ENCODE measurements around the gene AAGAB.

The AAGAB gene

DNA sequence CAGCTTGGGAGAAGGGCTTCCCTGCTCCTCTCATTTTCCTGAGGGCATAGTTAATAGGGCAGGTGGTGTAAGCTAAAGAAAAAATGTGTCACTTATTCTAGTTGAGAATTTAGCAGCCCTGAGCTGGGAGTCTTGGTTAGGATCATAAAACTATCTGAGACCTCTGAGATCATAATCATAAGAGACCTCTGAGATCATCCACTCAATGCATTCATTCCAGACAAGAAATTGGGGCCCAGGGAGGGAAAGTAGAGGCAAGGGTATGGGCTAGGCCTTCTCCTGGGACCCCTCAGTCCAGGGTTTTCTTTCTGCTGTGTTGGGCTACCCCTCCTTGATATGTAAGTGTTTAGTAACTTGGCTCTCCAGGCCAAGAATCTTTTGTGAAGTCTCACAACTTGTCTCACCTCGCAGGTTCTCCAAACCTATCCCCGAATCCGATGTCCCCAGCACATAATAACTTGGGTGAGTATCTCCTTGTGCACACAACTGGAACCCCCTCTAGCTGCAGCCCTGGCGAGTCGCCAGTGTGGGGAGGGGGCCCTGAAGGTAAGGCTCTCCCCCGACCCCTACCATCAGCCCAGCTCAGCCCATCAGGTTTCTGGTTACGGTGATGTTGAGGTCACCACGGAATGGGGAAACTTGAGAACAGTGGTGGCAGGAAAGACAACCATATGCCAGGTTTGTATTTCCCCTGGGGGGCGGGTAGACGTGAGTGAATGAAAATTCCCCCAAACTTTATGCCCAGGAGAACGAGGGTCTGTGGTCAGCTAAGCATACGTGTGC, 84.1 kb downstream of the AAGAB start:
- TF ChIP-seq FOXP2 (optimal IDR thresholded peaks at IDR 0.05; ENCODE audit: borderline replicate concordance, extremely low read depth, extremely low read length, insufficient read depth) (no peak), TAF1 (IDR thresholded peaks at IDR 0.05; ENCODE audit: borderline replicate concordance, insufficient read depth, low read length) (no peak), POLR2AphosphoS5 (IDR thresholded peaks at IDR 0.05; ENCODE audit: low read depth, low read length) (no peak), SIN3A (IDR thresholded peaks at IDR 0.05; ENCODE audit: borderline replicate concordance, insufficient read depth, low read length) (no peak)
- TF ChIP-seq, protein P1, sequence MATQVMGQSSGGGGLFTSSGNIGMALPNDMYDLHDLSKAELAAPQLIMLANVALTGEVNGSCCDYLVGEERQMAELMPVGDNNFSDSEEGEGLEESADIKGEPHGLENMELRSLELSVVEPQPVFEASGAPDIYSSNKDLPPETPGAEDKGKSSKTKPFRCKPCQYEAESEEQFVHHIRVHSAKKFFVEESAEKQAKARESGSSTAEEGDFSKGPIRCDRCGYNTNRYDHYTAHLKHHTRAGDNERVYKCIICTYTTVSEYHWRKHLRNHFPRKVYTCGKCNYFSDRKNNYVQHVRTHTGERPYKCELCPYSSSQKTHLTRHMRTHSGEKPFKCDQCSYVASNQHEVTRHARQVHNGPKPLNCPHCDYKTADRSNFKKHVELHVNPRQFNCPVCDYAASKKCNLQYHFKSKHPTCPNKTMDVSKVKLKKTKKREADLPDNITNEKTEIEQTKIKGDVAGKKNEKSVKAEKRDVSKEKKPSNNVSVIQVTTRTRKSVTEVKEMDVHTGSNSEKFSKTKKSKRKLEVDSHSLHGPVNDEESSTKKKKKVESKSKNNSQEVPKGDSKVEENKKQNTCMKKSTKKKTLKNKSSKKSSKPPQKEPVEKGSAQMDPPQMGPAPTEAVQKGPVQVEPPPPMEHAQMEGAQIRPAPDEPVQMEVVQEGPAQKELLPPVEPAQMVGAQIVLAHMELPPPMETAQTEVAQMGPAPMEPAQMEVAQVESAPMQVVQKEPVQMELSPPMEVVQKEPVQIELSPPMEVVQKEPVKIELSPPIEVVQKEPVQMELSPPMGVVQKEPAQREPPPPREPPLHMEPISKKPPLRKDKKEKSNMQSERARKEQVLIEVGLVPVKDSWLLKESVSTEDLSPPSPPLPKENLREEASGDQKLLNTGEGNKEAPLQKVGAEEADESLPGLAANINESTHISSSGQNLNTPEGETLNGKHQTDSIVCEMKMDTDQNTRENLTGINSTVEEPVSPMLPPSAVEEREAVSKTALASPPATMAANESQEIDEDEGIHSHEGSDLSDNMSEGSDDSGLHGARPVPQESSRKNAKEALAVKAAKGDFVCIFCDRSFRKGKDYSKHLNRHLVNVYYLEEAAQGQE (IDR thresholded peaks at IDR 0.05; ENCODE audit: insufficient read depth in 1 of 2, low read depth in 2 of 2, low read length in 2 of 2), result no peak

DNA sequence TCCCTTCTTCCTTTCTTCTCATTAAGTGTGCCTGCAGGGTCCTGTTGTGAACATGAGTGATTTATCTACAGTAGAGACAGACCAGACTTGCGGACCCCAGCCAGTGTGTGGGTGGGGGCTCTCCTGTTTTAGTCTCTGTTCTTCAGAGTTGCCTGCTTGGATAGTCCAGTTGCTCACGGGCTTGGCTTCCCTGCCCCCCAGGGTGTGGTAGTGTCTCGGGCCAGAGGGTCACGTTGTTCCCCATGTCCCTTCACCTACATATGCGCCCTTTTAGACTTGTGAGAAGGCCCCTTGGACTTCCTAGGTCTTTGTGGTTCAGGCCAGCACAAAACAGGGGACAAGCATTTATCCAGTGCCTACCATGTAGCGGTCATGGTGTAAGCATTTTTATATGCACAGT, 85.8 kb downstream of the AAGAB start:
- TF ChIP-seq SIN3A (IDR thresholded peaks at IDR 0.05; ENCODE audit: borderline replicate concordance, insufficient read depth, low read length) (no peak), POLR2AphosphoS5 (IDR thresholded peaks at IDR 0.05; ENCODE audit: low read depth, low read length) (no peak), FOXP2 (optimal IDR thresholded peaks at IDR 0.05; ENCODE audit: borderline replicate concordance, extremely low read depth, extremely low read length, insufficient read depth) (no peak), TAF1 (IDR thresholded peaks at IDR 0.05; ENCODE audit: borderline replicate concordance, insufficient read depth, low read length) (no peak)
- TF ChIP-seq, protein P1 (IDR thresholded peaks at IDR 0.05; ENCODE audit: insufficient read depth in 1 of 2, low read depth in 2 of 2, low read length in 2 of 2), result no peak

GRCh38 chr15:67167091-67167490, 87.4 kb downstream of the AAGAB start:
- TF ChIP-seq POLR2AphosphoS5 (IDR thresholded peaks at IDR 0.05; ENCODE audit: low read depth, low read length) (no peak), SIN3A (IDR thresholded peaks at IDR 0.05; ENCODE audit: borderline replicate concordance, insufficient read depth, low read length) (no peak), TAF1 (IDR thresholded peaks at IDR 0.05; ENCODE audit: borderline replicate concordance, insufficient read depth, low read length) (no peak), FOXP2 (optimal IDR thresholded peaks at IDR 0.05; ENCODE audit: borderline replicate concordance, extremely low read depth, extremely low read length, insufficient read depth) (no peak)
- TF ChIP-seq, protein P1 (IDR thresholded peaks at IDR 0.05; ENCODE audit: insufficient read depth in 1 of 2, low read depth in 2 of 2, low read length in 2 of 2), result no peak

DNA sequence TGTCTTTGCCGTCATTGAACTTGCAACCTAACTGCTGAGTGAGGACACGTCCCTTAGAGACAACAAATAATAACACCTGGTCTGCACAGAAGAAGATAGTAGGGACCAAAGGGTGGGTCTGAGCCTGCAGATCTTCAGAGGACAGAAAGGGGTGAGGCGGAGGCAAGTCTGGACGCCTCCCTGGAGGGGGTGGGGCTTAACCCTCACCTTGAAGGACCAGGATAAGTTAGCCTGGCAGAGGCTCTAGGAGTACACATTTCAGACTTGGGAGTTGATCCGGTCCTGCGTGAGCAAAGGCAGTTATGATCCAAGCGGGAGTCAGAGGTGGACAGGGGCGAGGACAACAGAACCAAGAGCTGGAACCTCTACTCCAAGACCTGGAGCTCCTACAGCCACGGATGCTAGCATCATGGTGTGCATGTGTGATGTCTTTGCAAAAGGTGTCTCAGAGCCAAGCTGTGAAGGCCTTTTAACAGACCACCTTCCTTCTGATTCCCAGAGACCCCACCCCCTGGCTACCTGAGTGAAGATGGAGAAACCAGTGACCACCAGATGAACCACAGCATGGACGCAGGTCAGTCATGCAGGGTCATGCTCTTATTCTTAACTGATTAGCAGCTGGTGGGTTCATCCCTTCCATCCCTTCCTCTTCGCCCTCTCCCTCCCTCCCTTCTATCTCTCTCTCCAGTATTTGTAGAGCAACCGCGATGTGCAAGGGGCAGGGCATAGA, 88.0 kb downstream of the AAGAB start:
- TF ChIP-seq TAF1 (IDR thresholded peaks at IDR 0.05; ENCODE audit: borderline replicate concordance, insufficient read depth, low read length) (no peak), FOXP2 (optimal IDR thresholded peaks at IDR 0.05; ENCODE audit: borderline replicate concordance, extremely low read depth, extremely low read length, insufficient read depth) (no peak), POLR2AphosphoS5 (IDR thresholded peaks at IDR 0.05; ENCODE audit: low read depth, low read length) (no peak), SIN3A (IDR thresholded peaks at IDR 0.05; ENCODE audit: borderline replicate concordance, insufficient read depth, low read length) (no peak)
- TF ChIP-seq, protein P1 (IDR thresholded peaks at IDR 0.05; ENCODE audit: insufficient read depth in 1 of 2, low read depth in 2 of 2, low read length in 2 of 2), result no peak
